CD8-positive, alpha-beta memory T cell (primary cell): ENCODE data around the gene SEMA5A. TPM values are rescaled to one million over a fixed set of nuclear protein-coding genes. Genes with fewer than 3 reads are reported as not detected.

Experiments used
- CTCF ChIA-PET: fragments of 350-600 bp; sonication (Branson Sonifier 250); formaldehyde crosslinking; loops from one replicate; lab custom pipeline; 2021; ENCODE audit warnings: antibody characterized with exemption; lab: Charles Lee
- POLR2A ChIA-PET: fragments of 350-600 bp; sonication (Branson Sonifier 250); formaldehyde crosslinking; loops from one replicate; lab custom pipeline; 2021; ENCODE audit warnings: antibody characterized with exemption; lab: Charles Lee
- DNase-seq, 5 donors: peaks; one replicate each; pipeline versions ENCODE4 v3.0.0 to v3.0.0-alpha.2; 2020 to 2022; ENCODE audit warnings: mixed read lengths in 1 of 5
- H3K27ac ChIP-seq: one replicate; pipeline ENCODE4 v1.7.0; 2013; ENCODE audit warnings: low read depth, mild to moderate bottlenecking, low read length, moderate library complexity
- H3K27me3 ChIP-seq: 2 replicates; pipeline ENCODE4 v1.7.0; 2013; ENCODE audit warnings: low read length, mild to moderate bottlenecking; ENCODE audit not compliant: insufficient read depth, poor library complexity, severe bottlenecking
- H3K36me3 ChIP-seq: 2 replicates; pipeline ENCODE4 v1.7.0; 2013; ENCODE audit warnings: mild to moderate bottlenecking, low read length, moderate library complexity; ENCODE audit not compliant: insufficient read depth
- H3K4me1 ChIP-seq: 2 replicates; pipeline ENCODE4 v1.7.0; 2013; ENCODE audit warnings: mild to moderate bottlenecking, low read length, moderate library complexity; ENCODE audit not compliant: insufficient read depth
- H3K4me3 ChIP-seq: 2 replicates; pipeline ENCODE4 v1.7.0; 2013; ENCODE audit warnings: mild to moderate bottlenecking, low read length
- H3K9me3 ChIP-seq: 2 replicates; pipeline ENCODE4 v1.7.0; 2013; ENCODE audit warnings: mild to moderate bottlenecking, low read length
- H3K27ac Mint-ChIP-seq, 8 donors: one replicate each; pipeline ENCODE4 v1.8.0; 2020 to 2021; ENCODE audit warnings: mixed read lengths in 8 of 8, mild to moderate bottlenecking in 6 of 8, inconsistent platforms in 3 of 8, moderate library complexity in 3 of 8
- H3K27me3 Mint-ChIP-seq, 2 donors: one replicate each; pipeline ENCODE4 v1.8.0; 2020 to 2021; ENCODE audit warnings: mixed read lengths in 2 of 2, mild to moderate bottlenecking in 1 of 2, moderate library complexity in 1 of 2
- H3K36me3 Mint-ChIP-seq, 3 donors: one replicate each; pipeline ENCODE4 v1.8.0; 2020 to 2021; ENCODE audit warnings: mixed read lengths in 3 of 3, inconsistent platforms in 1 of 3, mild to moderate bottlenecking in 1 of 3
- H3K4me1 Mint-ChIP-seq, 3 donors: one replicate each; pipeline ENCODE4 v1.8.0; 2020 to 2021; ENCODE audit warnings: mixed read lengths in 3 of 3, inconsistent platforms in 1 of 3, mild to moderate bottlenecking in 1 of 3
- H3K4me3 Mint-ChIP-seq, 7 donors: one replicate each; pipeline ENCODE4 v1.8.0; 2020 to 2021; ENCODE audit warnings: mixed read lengths in 7 of 7, mild to moderate bottlenecking in 6 of 7, moderate library complexity in 4 of 7, inconsistent platforms in 2 of 7
- H3K9me3 Mint-ChIP-seq, 5 donors: one replicate each; pipeline ENCODE4 v1.8.0; 2020 to 2022; ENCODE audit warnings: mixed read lengths in 5 of 5, mild to moderate bottlenecking in 3 of 5, moderate library complexity in 2 of 5, inconsistent platforms in 1 of 5
- polyA plus RNA-seq: library from polyadenylated mRNA; unstranded; fragments of 300-500 nt; fragmentation: Illumina TruSeq; gene quantifications from one replicate; pipeline ENCODE4 v1.2.3, GENCODE V29; 2021
- total RNA-seq, 2 experiments: library from RNA; stranded (reverse); gene quantifications; one replicate each; pipeline ENCODE4 v1.2.3, GENCODE V29; 2021

SEMA5A gene
- total and polyA plus RNA-seq, 3 experiments from 2014 or later: not detected

- Histone ChIP-seq H3K27ac (no peak overlapping the region), H3K9me3 (no peaks in the 10 kb centered on the region), H3K27me3 (no peaks in the 10 kb centered on the region), H3K36me3 (no peaks in the 10 kb centered on the region), H3K4me1 (no peaks in the 10 kb centered on the region), H3K4me3 (no peak overlapping the region)
- CTCF ChIA-PET: no interaction called here
- Mint-ChIP-seq H3K9me3 (peaks cover 0 to 21% (median 3%) of the 10 kb centered on the region in 5 donors), H3K4me1 (no peaks in the 10 kb centered on the region), H3K27ac (no peak overlapping the region), H3K27me3 (peaks cover 0 to 2% of the 10 kb centered on the region in 2 donors), H3K4me3 (no peak overlapping the region), H3K36me3 (no peaks in the 10 kb centered on the region)
- no peak for DNase-seq
- POLR2A ChIA-PET: no interaction called here
Measured at GRCh38 chr5:9462109-9462508, 83.8 kb downstream of the SEMA5A start.

GRCh38 chr5:9460885-9461645 lies 84.8 kb downstream of the SEMA5A start:
- Histone ChIP-seq H3K27ac (no peak overlapping the region), H3K9me3 (no peaks in the 10 kb centered on the region), H3K27me3 (no peaks in the 10 kb centered on the region), H3K4me1 (no peaks in the 10 kb centered on the region), H3K36me3 (no peaks in the 10 kb centered on the region), H3K4me3 (no peak overlapping the region)
- CTCF ChIA-PET: no interaction called here
- H3K27ac Mint-ChIP-seq: no peak overlapping the region
- no peaks in the 10 kb centered on the region for H3K36me3 Mint-ChIP-seq
- POLR2A ChIA-PET: no interaction called here
- no peaks in the 10 kb centered on the region for H3K4me1 Mint-ChIP-seq
- H3K27me3 Mint-ChIP-seq: peaks cover 0 to 2% of the 10 kb centered on the region in 2 donors
- no peak for DNase-seq
- H3K9me3 Mint-ChIP-seq: peaks cover 2 to 21% (median 7%) of the 10 kb centered on the region in 5 donors
- no peak overlapping the region for H3K4me3 Mint-ChIP-seq

- Mint-ChIP-seq H3K4me3 (no peak overlapping the region), H3K9me3 (peaks cover 4 to 22% (median 7%) of the 10 kb centered on the region in 5 donors), H3K36me3 (no peaks in the 10 kb centered on the region), H3K27ac (no peak overlapping the region), H3K27me3 (peaks cover 0 to 2% of the 10 kb centered on the region in 2 donors), H3K4me1 (no peaks in the 10 kb centered on the region)
- H3K36me3 ChIP-seq: no peaks in the 10 kb centered on the region
- DNase-seq: no peak
- H3K4me1 ChIP-seq: no peaks in the 10 kb centered on the region
- ChIA-PET CTCF (no interaction called here), POLR2A (no interaction called here)
- no peaks in the 10 kb centered on the region for H3K9me3 ChIP-seq
- H3K27me3 ChIP-seq: no peaks in the 10 kb centered on the region
- H3K27ac ChIP-seq: no peak overlapping the region
- H3K4me3 ChIP-seq: no peak overlapping the region
Measured at GRCh38 chr5:9456435-9457042, 89.3 kb downstream of the SEMA5A start.

GRCh38 chr5:9455826-9456434 lies 89.9 kb downstream of the SEMA5A start:
- no peak for DNase-seq
- Mint-ChIP-seq H3K27ac (no peak overlapping the region), H3K36me3 (no peaks in the 10 kb centered on the region), H3K27me3 (peaks cover 0 to 2% of the 10 kb centered on the region in 2 donors), H3K4me3 (no peak overlapping the region), H3K9me3 (peaks cover 3 to 22% (median 7%) of the 10 kb centered on the region in 5 donors), H3K4me1 (no peaks in the 10 kb centered on the region)
- POLR2A ChIA-PET: no interaction called here
- no peaks in the 10 kb centered on the region for H3K4me1 ChIP-seq
- H3K9me3 ChIP-seq: no peaks in the 10 kb centered on the region
- no peaks in the 10 kb centered on the region for H3K36me3 ChIP-seq
- no peaks in the 10 kb centered on the region for H3K27me3 ChIP-seq
- no peak overlapping the region for H3K27ac ChIP-seq
- no peak overlapping the region for H3K4me3 ChIP-seq
- CTCF ChIA-PET: no interaction called here

GRCh38 chr5:9454491-9454890 lies 91.4 kb downstream of the SEMA5A start:
- H3K9me3 Mint-ChIP-seq: peaks cover 4 to 23% (median 10%) of the 10 kb centered on the region in 5 donors
- ChIA-PET POLR2A (no interaction called here), CTCF (no interaction called here)

GRCh38 chr5:9454012-9454481 lies 91.8 kb downstream of the SEMA5A start:
- Histone ChIP-seq H3K27ac (no peak overlapping the region), H3K4me3 (no peak overlapping the region), H3K27me3 (no peaks in the 10 kb centered on the region), H3K4me1 (no peaks in the 10 kb centered on the region), H3K36me3 (no peaks in the 10 kb centered on the region), H3K9me3 (no peaks in the 10 kb centered on the region)
- no peaks in the 10 kb centered on the region for H3K36me3 Mint-ChIP-seq
- H3K4me1 Mint-ChIP-seq: no peaks in the 10 kb centered on the region
- POLR2A ChIA-PET: no interaction called here
- CTCF ChIA-PET: no interaction called here
- H3K9me3 Mint-ChIP-seq: peaks cover 8 to 20% (median 10%) of the 10 kb centered on the region in 5 donors
- no peak for DNase-seq
- H3K4me3 Mint-ChIP-seq: no peak overlapping the region
- H3K27me3 Mint-ChIP-seq: peaks cover 0 to 2% of the 10 kb centered on the region in 2 donors
- no peak overlapping the region for H3K27ac Mint-ChIP-seq

More at GRCh38 chr5:9454491-9454890, 91.4 kb downstream of the SEMA5A start:
- no peaks in the 10 kb centered on the region for H3K9me3 ChIP-seq
- no peaks in the 10 kb centered on the region for H3K27me3 ChIP-seq
- H3K4me3 Mint-ChIP-seq: no peak overlapping the region
- no peak overlapping the region for H3K27ac ChIP-seq
- H3K4me1 ChIP-seq: no peaks in the 10 kb centered on the region
- H3K27me3 Mint-ChIP-seq: peaks cover 0 to 2% of the 10 kb centered on the region in 2 donors
- H3K36me3 ChIP-seq: no peaks in the 10 kb centered on the region
- no peaks in the 10 kb centered on the region for H3K4me1 Mint-ChIP-seq
- no peaks in the 10 kb centered on the region for H3K36me3 Mint-ChIP-seq
- no peak overlapping the region for H3K27ac Mint-ChIP-seq
- H3K4me3 ChIP-seq: no peak overlapping the region
- DNase-seq: no peak

- Mint-ChIP-seq H3K4me3 (no peak overlapping the region), H3K27ac (no peak overlapping the region), H3K4me1 (no peaks in the 10 kb centered on the region), H3K9me3 (peaks cover 8 to 18% (median 10%) of the 10 kb centered on the region in 5 donors), H3K36me3 (no peaks in the 10 kb centered on the region), H3K27me3 (peaks cover 0 to 2% of the 10 kb centered on the region in 2 donors)
- no peak overlapping the region for H3K4me3 ChIP-seq
- H3K9me3 ChIP-seq: no peaks in the 10 kb centered on the region
- CTCF ChIA-PET: no interaction called here
- H3K27me3 ChIP-seq: no peaks in the 10 kb centered on the region
- H3K27ac ChIP-seq: no peak overlapping the region
- POLR2A ChIA-PET: no interaction called here
- no peaks in the 10 kb centered on the region for H3K36me3 ChIP-seq
- H3K4me1 ChIP-seq: no peaks in the 10 kb centered on the region
- DNase-seq: no peak
Measured at GRCh38 chr5:9453480-9454011, 92.3 kb downstream of the SEMA5A start.

GRCh38 chr5:9452181-9452580 lies 93.7 kb downstream of the SEMA5A start:
- no peak for DNase-seq
- ChIA-PET POLR2A (no interaction called here), CTCF (no interaction called here)
- Histone ChIP-seq H3K9me3 (no peaks in the 10 kb centered on the region), H3K4me3 (no peak overlapping the region), H3K27me3 (no peaks in the 10 kb centered on the region), H3K36me3 (no peaks in the 10 kb centered on the region), H3K27ac (no peak overlapping the region), H3K4me1 (no peaks in the 10 kb centered on the region)
- Mint-ChIP-seq H3K27me3 (no peaks in the 10 kb centered on the region), H3K36me3 (no peaks in the 10 kb centered on the region), H3K4me1 (no peaks in the 10 kb centered on the region), H3K4me3 (no peak overlapping the region), H3K27ac (no peak overlapping the region), H3K9me3 (peaks cover 8 to 17% (median 13%) of the 10 kb centered on the region in 5 donors)
